GM18517 (cell line): ENCODE data around the gene IGF1R.
A peak's percentile ranks its signal among the peaks of the same experiment; 100 is the strongest.

Experiments
- ATAC-seq: cut with Tn5 transposase; IDR thresholded peaks from one replicate; pipeline ENCODE4 v1.9.1; 2021; ENCODE audit warnings: mild to moderate bottlenecking, moderate library complexity; ENCODE audit not compliant: unreplicated experiment

IGF1R gene

GRCh38 chr15:98772895-98773294 is 124.6 kb downstream of the IGF1R start:
- ATAC-seq, result no peak

- ATAC-seq, result no peak
Observed at GRCh38 chr15:98773616-98774015, 125.3 kb downstream of the IGF1R start.

GRCh38 chr15:98774756-98775497 is 126.6 kb downstream of the IGF1R start:
- no peak for ATAC-seq

- ATAC-seq, result no peak
Observed at GRCh38 chr15:98775498-98776230, 127.3 kb downstream of the IGF1R start.

- ATAC-seq, result no peak
Observed at GRCh38 chr15:98776607-98777281, 128.4 kb downstream of the IGF1R start.

GRCh38 chr15:98777426-98777825 is 129.1 kb downstream of the IGF1R start:
- no peak for ATAC-seq

GRCh38 chr15:98778263-98778959 is 130.1 kb downstream of the IGF1R start:
- no peak for ATAC-seq

- no peak for ATAC-seq
Observed at GRCh38 chr15:98778960-98779359, 130.6 kb downstream of the IGF1R start.

- peak; percentile 90 for ATAC-seq
Observed at GRCh38 chr15:98779463-98780071, 131.2 kb downstream of the IGF1R start.

- no peak for ATAC-seq
Observed at GRCh38 chr15:98781838-98782237, 133.5 kb downstream of the IGF1R start.

GRCh38 chr15:98782801-98783200 is 134.5 kb downstream of the IGF1R start:
- no peak for ATAC-seq

GRCh38 chr15:98785431-98785806 is 137.1 kb downstream of the IGF1R start:
- ATAC-seq, result no peak

- peak; percentile 68 for ATAC-seq
Observed at GRCh38 chr15:98785807-98786621, 137.7 kb downstream of the IGF1R start.

GRCh38 chr15:98786717-98787116 is 138.4 kb downstream of the IGF1R start:
- ATAC-seq, result peak; percentile 5

- no peak for ATAC-seq
Observed at GRCh38 chr15:98787194-98787593, 138.9 kb downstream of the IGF1R start.

- no peak for ATAC-seq
Observed at GRCh38 chr15:98787936-98788757, 139.8 kb downstream of the IGF1R start.

GRCh38 chr15:98789020-98789419 is 140.7 kb downstream of the IGF1R start:
- ATAC-seq, result no peak

GRCh38 chr15:98790270-98790669 is 141.9 kb downstream of the IGF1R start:
- ATAC-seq, result no peak

- ATAC-seq, result no peak
Observed at GRCh38 chr15:98791046-98791701, 142.8 kb downstream of the IGF1R start.
